ENCODE measurements around the gene KERA.

DNA sequence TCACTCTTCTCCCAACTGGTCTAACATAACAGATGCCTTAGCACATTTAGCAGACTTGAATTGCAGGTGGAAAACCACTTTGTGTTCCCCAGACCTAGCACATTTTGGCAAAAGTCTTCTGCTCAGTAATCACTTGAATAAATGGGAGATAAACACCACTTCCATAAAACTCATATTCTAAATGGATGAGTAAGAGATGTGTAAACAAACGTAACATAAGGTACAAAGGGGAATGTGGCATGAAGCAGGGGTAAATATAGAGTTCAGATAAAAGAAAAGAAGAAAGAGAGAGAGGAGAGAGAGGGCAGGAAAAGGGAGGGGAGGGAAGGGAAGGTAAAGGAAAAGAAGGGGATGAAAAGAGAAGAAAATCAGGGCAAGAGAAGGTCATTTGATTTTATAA lies 17.0 kb upstream of the KERA start:
- no peak for TF ChIP-seq POLR2A (IDR thresholded peaks at IDR 0.05)
- TF ChIP-seq, protein P1, sequence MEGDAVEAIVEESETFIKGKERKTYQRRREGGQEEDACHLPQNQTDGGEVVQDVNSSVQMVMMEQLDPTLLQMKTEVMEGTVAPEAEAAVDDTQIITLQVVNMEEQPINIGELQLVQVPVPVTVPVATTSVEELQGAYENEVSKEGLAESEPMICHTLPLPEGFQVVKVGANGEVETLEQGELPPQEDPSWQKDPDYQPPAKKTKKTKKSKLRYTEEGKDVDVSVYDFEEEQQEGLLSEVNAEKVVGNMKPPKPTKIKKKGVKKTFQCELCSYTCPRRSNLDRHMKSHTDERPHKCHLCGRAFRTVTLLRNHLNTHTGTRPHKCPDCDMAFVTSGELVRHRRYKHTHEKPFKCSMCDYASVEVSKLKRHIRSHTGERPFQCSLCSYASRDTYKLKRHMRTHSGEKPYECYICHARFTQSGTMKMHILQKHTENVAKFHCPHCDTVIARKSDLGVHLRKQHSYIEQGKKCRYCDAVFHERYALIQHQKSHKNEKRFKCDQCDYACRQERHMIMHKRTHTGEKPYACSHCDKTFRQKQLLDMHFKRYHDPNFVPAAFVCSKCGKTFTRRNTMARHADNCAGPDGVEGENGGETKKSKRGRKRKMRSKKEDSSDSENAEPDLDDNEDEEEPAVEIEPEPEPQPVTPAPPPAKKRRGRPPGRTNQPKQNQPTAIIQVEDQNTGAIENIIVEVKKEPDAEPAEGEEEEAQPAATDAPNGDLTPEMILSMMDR (IDR thresholded peaks at IDR 0.05), result no peak
